ENCODE measurements around the gene DST.

The DST gene

DNA sequence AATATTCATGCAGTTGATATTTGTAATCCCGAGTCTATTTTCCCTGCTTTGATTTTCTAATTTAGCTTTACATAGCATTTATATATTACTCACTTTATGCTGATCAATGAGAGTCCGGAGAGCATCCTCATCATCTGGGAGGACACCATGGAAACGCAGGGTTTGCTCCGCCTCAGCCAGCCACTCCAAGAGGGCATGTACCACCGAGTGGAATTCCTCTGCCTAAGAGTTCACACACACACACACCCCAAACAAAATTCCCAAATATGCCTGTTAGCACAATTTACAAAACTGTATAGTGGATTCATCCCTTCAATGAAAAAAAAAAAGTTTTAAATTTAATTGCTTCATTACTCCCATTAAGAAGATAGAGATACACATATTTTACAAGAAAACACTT, 160.7 kb downstream of the DST start:
- DNase-seq (ENCODE audit: low read depth) = no peak
- no peak overlapping the region for H3K4me3 ChIP-seq (ENCODE audit: low read depth, low read length)
- TF ChIP-seq, protein P1, sequence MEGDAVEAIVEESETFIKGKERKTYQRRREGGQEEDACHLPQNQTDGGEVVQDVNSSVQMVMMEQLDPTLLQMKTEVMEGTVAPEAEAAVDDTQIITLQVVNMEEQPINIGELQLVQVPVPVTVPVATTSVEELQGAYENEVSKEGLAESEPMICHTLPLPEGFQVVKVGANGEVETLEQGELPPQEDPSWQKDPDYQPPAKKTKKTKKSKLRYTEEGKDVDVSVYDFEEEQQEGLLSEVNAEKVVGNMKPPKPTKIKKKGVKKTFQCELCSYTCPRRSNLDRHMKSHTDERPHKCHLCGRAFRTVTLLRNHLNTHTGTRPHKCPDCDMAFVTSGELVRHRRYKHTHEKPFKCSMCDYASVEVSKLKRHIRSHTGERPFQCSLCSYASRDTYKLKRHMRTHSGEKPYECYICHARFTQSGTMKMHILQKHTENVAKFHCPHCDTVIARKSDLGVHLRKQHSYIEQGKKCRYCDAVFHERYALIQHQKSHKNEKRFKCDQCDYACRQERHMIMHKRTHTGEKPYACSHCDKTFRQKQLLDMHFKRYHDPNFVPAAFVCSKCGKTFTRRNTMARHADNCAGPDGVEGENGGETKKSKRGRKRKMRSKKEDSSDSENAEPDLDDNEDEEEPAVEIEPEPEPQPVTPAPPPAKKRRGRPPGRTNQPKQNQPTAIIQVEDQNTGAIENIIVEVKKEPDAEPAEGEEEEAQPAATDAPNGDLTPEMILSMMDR (IDR thresholded peaks at IDR 0.05; ENCODE audit: low read depth, low read length, missing control alignments) = no peak

DNA sequence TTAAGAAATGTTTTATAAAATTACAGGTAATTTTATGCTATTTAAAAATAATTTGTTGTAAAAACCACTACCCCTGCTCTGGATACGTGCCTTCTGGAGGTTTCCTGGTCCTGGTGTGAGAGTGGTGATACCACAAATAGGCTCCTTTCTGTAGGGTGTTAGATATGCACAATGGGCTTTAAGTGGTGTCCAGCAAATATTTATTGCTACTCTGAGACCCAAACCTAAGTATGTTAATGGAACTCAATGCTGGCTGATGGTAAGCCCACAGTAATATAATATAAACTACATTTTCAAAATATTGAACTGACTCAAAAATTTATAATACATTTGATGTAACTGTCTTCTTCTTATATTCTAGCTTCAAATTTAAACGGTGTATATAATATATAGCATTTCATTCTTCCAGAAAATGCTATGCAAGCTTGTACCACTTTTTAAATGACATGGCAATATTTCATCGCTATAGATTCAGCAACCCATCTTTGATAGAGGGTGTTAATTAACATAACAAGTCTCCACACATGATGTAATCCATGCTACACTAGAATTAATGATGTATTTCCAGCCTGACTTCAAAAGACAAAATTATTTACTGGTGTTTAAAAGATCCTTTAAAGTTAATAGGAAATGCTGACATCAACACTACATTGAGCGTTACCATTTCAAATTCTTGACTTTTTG, 161.9 kb downstream of the DST start:
- no peak for DNase-seq (ENCODE audit: low read depth)
- H3K4me3 ChIP-seq (ENCODE audit: low read depth, low read length) = no peak overlapping the region
- TF ChIP-seq, protein P1 (IDR thresholded peaks at IDR 0.05; ENCODE audit: low read depth, low read length, missing control alignments) = no peak

GRCh38 chr6:56480246-56480645, 162.4 kb downstream of the DST start:
- no peak overlapping the region for H3K4me3 ChIP-seq (ENCODE audit: low read depth, low read length)
- DNase-seq (ENCODE audit: low read depth) = no peak
- TF ChIP-seq, protein P1 (IDR thresholded peaks at IDR 0.05; ENCODE audit: low read depth, low read length, missing control alignments) = no peak

GRCh38 chr6:56479381-56479780, 163.3 kb downstream of the DST start:
- TF ChIP-seq, protein P1 (IDR thresholded peaks at IDR 0.05; ENCODE audit: low read depth, low read length, missing control alignments) = no peak
- no peak for DNase-seq (ENCODE audit: low read depth)

DNA sequence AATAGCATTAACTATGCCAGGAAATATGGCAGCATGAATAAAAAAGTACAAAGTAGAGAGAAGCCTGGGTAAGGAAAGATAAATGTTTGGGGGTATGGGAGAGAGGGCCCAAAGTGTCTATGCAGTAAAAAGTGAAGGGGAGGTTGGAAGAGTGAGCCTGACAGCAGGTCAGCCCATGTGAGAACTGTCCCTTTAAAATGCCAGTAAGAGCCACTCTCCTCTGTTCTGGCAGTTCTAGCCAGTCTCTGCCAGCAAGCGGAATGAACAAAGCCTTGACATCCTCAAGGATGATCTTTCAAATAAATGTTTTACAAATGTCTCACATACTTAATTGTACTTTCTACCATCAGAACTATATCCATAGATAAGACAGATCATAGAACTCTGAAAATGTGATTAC, 164.5 kb downstream of the DST start:
- no peak for DNase-seq (ENCODE audit: low read depth)
- TF ChIP-seq, protein P1 (IDR thresholded peaks at IDR 0.05; ENCODE audit: low read depth, low read length, missing control alignments) = no peak
- no peak overlapping the region for H3K4me3 ChIP-seq (ENCODE audit: low read depth, low read length)

More at GRCh38 chr6:56479381-56479780, 163.3 kb downstream of the DST start:
- no peak overlapping the region for H3K4me3 ChIP-seq (ENCODE audit: low read depth, low read length)

GRCh38 chr6:56477241-56477640, 165.4 kb downstream of the DST start:
- TF ChIP-seq, protein P1 (IDR thresholded peaks at IDR 0.05; ENCODE audit: low read depth, low read length, missing control alignments) = no peak
- no peak for DNase-seq (ENCODE audit: low read depth)
- no peak overlapping the region for H3K4me3 ChIP-seq (ENCODE audit: low read depth, low read length)

Measured in GM12864 (cell line).